ENCODE measurements around the gene CEP131.

DNA sequence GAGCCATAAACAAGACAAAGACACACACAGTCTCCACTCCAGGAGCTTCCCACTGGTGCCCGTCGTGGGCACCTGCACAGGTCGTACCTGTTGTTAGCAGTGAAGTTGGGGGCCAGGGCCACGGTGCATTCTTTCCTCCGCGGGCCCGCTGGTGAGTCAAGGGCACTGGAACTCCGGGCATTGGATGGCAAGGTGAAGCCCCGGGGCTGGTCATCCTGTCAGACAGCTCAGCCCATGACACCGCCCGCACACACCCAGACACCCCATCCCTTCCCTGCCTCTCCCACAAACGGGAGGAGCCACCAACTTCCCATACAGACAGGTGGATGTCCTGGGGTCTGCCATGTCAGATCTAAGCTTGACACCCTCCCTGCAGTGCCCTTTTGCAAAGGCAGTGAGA lies 16.1 kb downstream of the CEP131 start:
- TF ChIP-seq POLR2A (IDR thresholded peaks at IDR 0.05) (no peak), POLR2AphosphoS5 (IDR thresholded peaks at IDR 0.05) (no peak)
- TF ChIP-seq, protein P1, sequence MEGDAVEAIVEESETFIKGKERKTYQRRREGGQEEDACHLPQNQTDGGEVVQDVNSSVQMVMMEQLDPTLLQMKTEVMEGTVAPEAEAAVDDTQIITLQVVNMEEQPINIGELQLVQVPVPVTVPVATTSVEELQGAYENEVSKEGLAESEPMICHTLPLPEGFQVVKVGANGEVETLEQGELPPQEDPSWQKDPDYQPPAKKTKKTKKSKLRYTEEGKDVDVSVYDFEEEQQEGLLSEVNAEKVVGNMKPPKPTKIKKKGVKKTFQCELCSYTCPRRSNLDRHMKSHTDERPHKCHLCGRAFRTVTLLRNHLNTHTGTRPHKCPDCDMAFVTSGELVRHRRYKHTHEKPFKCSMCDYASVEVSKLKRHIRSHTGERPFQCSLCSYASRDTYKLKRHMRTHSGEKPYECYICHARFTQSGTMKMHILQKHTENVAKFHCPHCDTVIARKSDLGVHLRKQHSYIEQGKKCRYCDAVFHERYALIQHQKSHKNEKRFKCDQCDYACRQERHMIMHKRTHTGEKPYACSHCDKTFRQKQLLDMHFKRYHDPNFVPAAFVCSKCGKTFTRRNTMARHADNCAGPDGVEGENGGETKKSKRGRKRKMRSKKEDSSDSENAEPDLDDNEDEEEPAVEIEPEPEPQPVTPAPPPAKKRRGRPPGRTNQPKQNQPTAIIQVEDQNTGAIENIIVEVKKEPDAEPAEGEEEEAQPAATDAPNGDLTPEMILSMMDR (IDR thresholded peaks at IDR 0.05): no peak

Measured in sigmoid colon (tissue), 4 donors.